OCI-LY7 (cell line): ENCODE results near the gene TANC2. TPM values are rescaled to one million over a fixed set of nuclear protein-coding genes. Genes with fewer than 3 reads are reported as not detected.
A peak's percentile ranks its signal among the peaks of the same experiment; 100 is the strongest.

Source experiments
- BruUV-seq: library from RNA; stranded (reverse); fragments of 400-500 nt; replicated peaks from 2 replicates; lab custom pipeline; 2021; lab: Mats Ljungman, UMichigan
- CTCF ChIA-PET: fragments of 300-600 bp; sonication (Branson Sonifier 250); formaldehyde crosslinking; loops from one replicate; lab custom pipeline; 2022; ENCODE audit warnings: antibody characterized with exemption; ENCODE audit not compliant: unreplicated experiment; lab: Charles Lee
- POLR2A ChIA-PET: fragments of 300-600 bp; sonication (Branson Sonifier 250); formaldehyde crosslinking; loops from one replicate; lab custom pipeline; 2022; ENCODE audit warnings: antibody characterized with exemption; lab: Charles Lee
- DNase-seq: peaks from one replicate; pipeline ENCODE4 v3.0.0-alpha.2; 2015; ENCODE audit warnings: low spot score
- H2AFZ ChIP-seq: fragments of 200-600 bp; sonication (generic), shearing (Covaris generic); 2 replicates; pipeline ENCODE4 v1.6.1; 2014; ENCODE audit warnings: mild to moderate bottlenecking, antibody characterized with exemption, low read length, moderate library complexity
- H3K27ac ChIP-seq: fragments of 200-600 bp; sonication (generic); 2 replicates; pipeline ENCODE4 v1.5.1; 2014; ENCODE audit warnings: mixed run types, low read depth, mild to moderate bottlenecking, moderate library complexity, low read length, inconsistent platforms; ENCODE audit not compliant: poor library complexity, severe bottlenecking
- H3K36me3 ChIP-seq: fragments of 200-600 bp; sonication (generic); 2 replicates; pipeline ENCODE4 v1.6.1; 2014; ENCODE audit warnings: mild to moderate bottlenecking, antibody characterized with exemption, low read length, moderate library complexity, mixed read lengths; ENCODE audit not compliant: insufficient read depth
- H3K4me1 ChIP-seq: fragments of 200-600 bp; sonication (generic); 2 replicates; pipeline ENCODE4 v1.5.1; 2014; ENCODE audit warnings: mild to moderate bottlenecking, low read length; ENCODE audit not compliant: insufficient read depth, poor library complexity, severe bottlenecking
- H3K4me2 ChIP-seq: fragments of 200-600 bp; sonication (generic); 2 replicates; pipeline ENCODE4 v1.6.1; 2014; ENCODE audit warnings: mild to moderate bottlenecking, low read length
- H3K4me3 ChIP-seq: fragments of 200-600 bp; sonication (generic); 2 replicates; pipeline ENCODE4 v1.5.1; 2014; ENCODE audit warnings: mild to moderate bottlenecking, low read depth, low read length; ENCODE audit not compliant: poor library complexity, severe bottlenecking
- H3K79me2 ChIP-seq: fragments of 200-600 bp; sonication (generic); 2 replicates; pipeline ENCODE4 v1.6.1; 2016; ENCODE audit warnings: low read depth, mild to moderate bottlenecking, low read length, moderate library complexity, mixed read lengths; ENCODE audit not compliant: insufficient read depth
- H3K9me2 ChIP-seq: fragments of 200-600 bp; sonication (generic); 2 replicates; pipeline ENCODE4 v1.6.1; 2016; ENCODE audit warnings: mild to moderate bottlenecking, low read length, mixed read lengths; ENCODE audit not compliant: insufficient read depth
- H3K9me3 ChIP-seq: fragments of 200-600 bp; sonication (generic); 2 replicates; pipeline ENCODE4 v1.6.1; 2014; ENCODE audit warnings: mild to moderate bottlenecking, mixed run types, low read length, mixed read lengths
- H4K20me1 ChIP-seq: fragments of 200-600 bp; sonication (generic); 2 replicates; pipeline ENCODE4 v1.6.1; 2014; ENCODE audit warnings: mild to moderate bottlenecking, antibody characterized with exemption, low read length, moderate library complexity, mixed read lengths; ENCODE audit not compliant: insufficient read depth
- CTCF ChIP-seq: fragments of 200-600 bp; sonication (generic); conservative IDR thresholded peaks from 2 replicates; pipeline ENCODE4 v1.5.1; 2014; ENCODE audit warnings: mild to moderate bottlenecking, antibody characterized with exemption, low read length, moderate library complexity, mixed read lengths
- EZH2phosphoT487 ChIP-seq: fragments of 200-600 bp; sonication (generic); IDR thresholded peaks from 2 replicates; pipeline ENCODE4 v1.6.1; 2018; ENCODE audit warnings: low read depth, borderline replicate concordance, mild to moderate bottlenecking, mixed run types, antibody characterized with exemption, low read length, moderate library complexity, mixed read lengths
- intact Hi-C: fragments of 100-400 bp; cut with micrococcal nuclease; formaldehyde crosslinking; loops from one replicate; pipeline ENCODE4 v1.10.0; 2022; ENCODE audit not compliant: unreplicated experiment
- total RNA-seq, 2 experiments: library from RNA; depleted of rRNA in 1 of 2; stranded (reverse); fragments of >200 nt in 1 of 2; shearing (Covaris generic) in 1 of 2; gene quantifications; 2 replicates each; pipeline ENCODE4 v1.2.3, GENCODE V29; 2014 to 2022

TANC2 gene
- total RNA-seq, 2 experiments from 2014 or later = 9.6 to 14.5 TPM

GRCh38 chr17:62986549-62986948 is 20.5 kb downstream of the TANC2 start:
- Histone ChIP-seq H3K27ac (no peak overlapping the region), H4K20me1 (no peaks in the 10 kb centered on the region), H3K4me3 (no peak overlapping the region), H3K4me1 (no peaks in the 10 kb centered on the region), H3K4me2 (no peak overlapping the region), H3K36me3 (no peaks in the 10 kb centered on the region), H3K9me2 (no peaks in the 10 kb centered on the region), H2AFZ (no peak overlapping the region), H3K9me3 (peaks cover 18% of the 10 kb centered on the region), H3K79me2 (no peaks in the 10 kb centered on the region)
- no TSS peak for BruUV-seq
- intact Hi-C loops = no loop called here
- POLR2A ChIA-PET = no interaction called here
- TF ChIP-seq EZH2phosphoT487 = no peak
- no peak for TF ChIP-seq CTCF
- CTCF ChIA-PET = no interaction called here
- DNase-seq = no peak

GRCh38 chr17:62987136-62987535 is 21.1 kb downstream of the TANC2 start:
- Histone ChIP-seq H3K79me2 (no peaks in the 10 kb centered on the region), H3K4me2 (no peak overlapping the region), H3K9me3 (peaks cover 18% of the 10 kb centered on the region), H3K4me1 (no peaks in the 10 kb centered on the region), H2AFZ (no peak overlapping the region), H3K4me3 (no peak overlapping the region), H3K9me2 (no peaks in the 10 kb centered on the region), H3K27ac (no peak overlapping the region), H4K20me1 (no peaks in the 10 kb centered on the region), H3K36me3 (no peaks in the 10 kb centered on the region)
- BruUV-seq = no TSS peak
- ChIA-PET CTCF (no interaction called here), POLR2A (no interaction called here)
- TF ChIP-seq EZH2phosphoT487 (no peak), CTCF (peak; percentile 60)
- no peak for DNase-seq
- intact Hi-C loops = no loop called here

- H3K27ac ChIP-seq = no peak overlapping the region
- no peak overlapping the region for H3K4me2 ChIP-seq
- no peak for DNase-seq
- H3K79me2 ChIP-seq = no peaks in the 10 kb centered on the region
- intact Hi-C loops = no loop called here
- TF ChIP-seq EZH2phosphoT487 (no peak), CTCF (no peak)
- no TSS peak for BruUV-seq
- H3K4me1 ChIP-seq = no peaks in the 10 kb centered on the region
- no peak overlapping the region for H3K4me3 ChIP-seq
- H3K9me3 ChIP-seq = peaks cover 16% of the 10 kb centered on the region
- no peak overlapping the region for H2AFZ ChIP-seq
- H3K9me2 ChIP-seq = 0 out of 2 replicates have a peak, but pooled peaks cover under 1% of the 10 kb centered on the region
- ChIA-PET POLR2A (interaction anchor here (0.5 kb wide), 1 partner anchor 630 kb away, joined by 5 read pairs; no protein-coding TSS in a partner anchor), CTCF (no interaction called here)
- H4K20me1 ChIP-seq = no peaks in the 10 kb centered on the region
- H3K36me3 ChIP-seq = no peaks in the 10 kb centered on the region
Measured at GRCh38 chr17:62989501-62989900, 23.5 kb downstream of the TANC2 start.
